ENCODE results near the gene CRIM1. TPM values are rescaled to one million over a fixed set of nuclear protein-coding genes. Genes with fewer than 3 reads are reported as not detected.
"Not testable (repeated sequence)": the region's sequence is repeated elsewhere in the genome, so short reads cannot be mapped to it uniquely, and the experiment has no call there.

The CRIM1 gene
- 100 to 1,000 TPM in 4 of 6 donors, 10 to 100 TPM in 2; 74.7 to 128 (median 110) TPM for total RNA-seq

GRCh38 chr2:36355151-36355889 lies at the start of gene CRIM1:
Gene CRIM1, plus strand, starts transcription at chr2:36355778. Its CDS starts 515 bp downstream, at chr2:36356293.
- Histone ChIP-seq H3K4me1 (peaks cover 21 to 55% (median 35%) of the 10 kb centered on the region in 4 donors), H3K36me3 (no peaks in the 10 kb centered on the region), H3K9me3 (no peaks in the 10 kb centered on the region), H3K27me3 (peaks cover 0 to 11% (median 0%) of the 10 kb centered on the region in 4 donors), H3K27ac (peak within 1 kb of the TSS; percentile 84 to 94 (median 88)), H3K4me3 (peak within 1 kb of the TSS; percentile 71 to 86 (median 82))
- DNase-seq: peak; percentile 85 to 97
- peak; percentile 86 to 88 for ATAC-seq (ENCODE audit: low FRiP score in 2 of 2)
- TF ChIP-seq CTCF (IDR thresholded peaks at IDR 0.05) (no peak), POLR2AphosphoS5 (IDR thresholded peaks at IDR 0.05) (peak in 1 of 2 donors; percentile 92), EP300 (IDR thresholded peaks at IDR 0.05) (no peak), POLR2A (IDR thresholded peaks at IDR 0.05) (peak in 3 of 4 donors; percentile 51 to 93 (median 92))
- 1% methylated on average over 12 to 39 of the region's 82 CpGs for WGBS, 2 donors

GRCh38 chr2:36307441-36307840 lies 48.1 kb upstream of the CRIM1 start:
- H3K36me3 ChIP-seq: no peaks in the 10 kb centered on the region
- ATAC-seq (ENCODE audit: low FRiP score in 2 of 2): no peak
- no peaks in the 10 kb centered on the region for H3K27me3 ChIP-seq
- WGBS, 2 donors: 78 to 88% methylated on average over 3 of the region's 3 CpGs
- no peak for DNase-seq
- no peaks in the 10 kb centered on the region for H3K9me3 ChIP-seq
- TF ChIP-seq POLR2A (IDR thresholded peaks at IDR 0.05) (no peak), POLR2AphosphoS5 (IDR thresholded peaks at IDR 0.05) (no peak), EP300 (IDR thresholded peaks at IDR 0.05) (no peak), CTCF (IDR thresholded peaks at IDR 0.05) (no peak)
- no peaks in the 10 kb centered on the region for H3K4me1 ChIP-seq
- no peak overlapping the region for H3K27ac ChIP-seq
- H3K4me3 ChIP-seq: no peak overlapping the region

GRCh38 chr2:36310444-36310843 lies 45.1 kb upstream of the CRIM1 start:
- not testable (repeated sequence) for ATAC-seq (ENCODE audit: low FRiP score in 2 of 2); H3K27ac ChIP-seq; H3K27me3 ChIP-seq; DNase-seq; H3K4me3 ChIP-seq; H3K4me1 ChIP-seq; H3K36me3 ChIP-seq; H3K9me3 ChIP-seq
- 71 to 85% methylated on average over 1 of the region's 1 CpG for WGBS, 2 donors

GRCh38 chr2:36318547-36318946 lies 37.0 kb upstream of the CRIM1 start:
- Histone ChIP-seq H3K4me1 (no peaks in the 10 kb centered on the region), H3K36me3 (no peaks in the 10 kb centered on the region), H3K9me3 (no peaks in the 10 kb centered on the region), H3K27ac (no peak overlapping the region), H3K4me3 (no peak overlapping the region), H3K27me3 (no peaks in the 10 kb centered on the region)
- WGBS, 2 donors: 88 to 96% methylated on average over 1 of the region's 1 CpG
- TF ChIP-seq CTCF (IDR thresholded peaks at IDR 0.05) (no peak), EP300 (IDR thresholded peaks at IDR 0.05) (no peak)
- no peak for DNase-seq
- no peak for ATAC-seq (ENCODE audit: low FRiP score in 2 of 2)

GRCh38 chr2:36322108-36322507 lies 33.5 kb upstream of the CRIM1 start:
- ATAC-seq (ENCODE audit: low FRiP score in 2 of 2): no peak
- no peak for DNase-seq

More at GRCh38 chr2:36322108-36322507, 33.5 kb upstream of the CRIM1 start:
- Histone ChIP-seq H3K9me3 (no peaks in the 10 kb centered on the region), H3K36me3 (no peaks in the 10 kb centered on the region), H3K4me3 (no peak overlapping the region), H3K4me1 (no peaks in the 10 kb centered on the region), H3K27me3 (no peaks in the 10 kb centered on the region), H3K27ac (no peak overlapping the region)
- TF ChIP-seq POLR2A (IDR thresholded peaks at IDR 0.05) (no peak), EP300 (IDR thresholded peaks at IDR 0.05) (no peak), POLR2AphosphoS5 (IDR thresholded peaks at IDR 0.05) (no peak), CTCF (IDR thresholded peaks at IDR 0.05) (peak in 2 of 6 experiments; percentile 10 to 22)
- 59 to 63% methylated on average over 3 of the region's 3 CpGs for WGBS, 2 donors

All from upper lobe of left lung (tissue), 6 donors.